Left lung (tissue), 10 donors: Measurements from ENCODE around the gene ABHD16A. TPM values are rescaled to one million over a fixed set of nuclear protein-coding genes. Genes with fewer than 3 reads are reported as not detected.

Experiments used
- ATAC-seq: fragments of 200-7000 bp; cut with Tn5 transposase; one replicate; pipeline ENCODE4 v1.9.1; 2020; ENCODE audit warnings: moderate library complexity
- DNase-seq, 4 donors: peaks; one replicate each; pipeline ENCODE4 v3.0.0-alpha.2; 2013 to 2020
- H3K27ac ChIP-seq, 2 donors: fragments of 200-600 bp; sonication (generic) in 1 of 2; one replicate each; pipeline versions ENCODE4 v1.5.0 to v1.8.0; 2020 to 2021
- H3K27me3 ChIP-seq, 2 donors: fragments of 200-600 bp; sonication (generic) in 1 of 2; one replicate each; pipeline versions ENCODE4 v1.5.0 to v1.8.0; 2020 to 2021
- H3K36me3 ChIP-seq, 2 donors: fragments of 200-600 bp; sonication (generic) in 1 of 2; one replicate each; pipeline versions ENCODE4 v1.5.0 to v1.8.0; 2020 to 2021
- H3K4me1 ChIP-seq, 2 donors: fragments of 200-600 bp; one replicate each; pipeline ENCODE4 v1.8.0; 2021
- H3K4me3 ChIP-seq, 2 donors: fragments of 200-600 bp; sonication (generic) in 1 of 2; one replicate each; pipeline versions ENCODE4 v1.5.0 to v1.8.0; 2020 to 2021; ENCODE audit warnings: mild to moderate bottlenecking in 1 of 2
- H3K9me3 ChIP-seq, 2 donors: fragments of 200-600 bp; sonication (generic) in 1 of 2; one replicate each; pipeline versions ENCODE4 v1.5.0 to v1.8.0; 2020 to 2021
- intact Hi-C, 2 donors: fragments of 100-400 bp; cut with DNase I; formaldehyde crosslinking; loops; one replicate each; pipeline versions ENCODE4 v1.11.2 to v1.14.2; 2022
- polyA plus RNA-seq, 6 donors: library from polyadenylated mRNA; unstranded; fragments of 120-200 nt; gene quantifications; one replicate each; pipeline ENCODE4 v1.2.1, GENCODE V29; 2013; ENCODE audit not compliant: insufficient read length in 6 of 6
- total RNA-seq, 2 donors: library from RNA; stranded (reverse); fragmentation: NEBNext Ultra II Directional; extraction: Animal tissue kit (Norgen Biotek cat#: 25700); gene quantifications; one replicate each; pipeline ENCODE4 v1.2.1, GENCODE V29; 2021
- TF ChIP-seq, protein P1 (sequence below), 2 donors: fragments of 200-600 bp; sonication (generic) in 1 of 2; IDR thresholded peaks; one replicate each; pipeline versions ENCODE4 v1.5.0 to v1.8.0; 2021; ENCODE audit warnings: antibody characterized with exemption in 2 of 2
- donor health status: DM: no; HTN: yes; CAD: no.
- donor health status: DM: no; HTN: no; CAD: no.

Gene ABHD16A
- total and polyA plus RNA-seq, 8 donors, result 53.6 to 63.9 (median 58.1) TPM

DNA sequence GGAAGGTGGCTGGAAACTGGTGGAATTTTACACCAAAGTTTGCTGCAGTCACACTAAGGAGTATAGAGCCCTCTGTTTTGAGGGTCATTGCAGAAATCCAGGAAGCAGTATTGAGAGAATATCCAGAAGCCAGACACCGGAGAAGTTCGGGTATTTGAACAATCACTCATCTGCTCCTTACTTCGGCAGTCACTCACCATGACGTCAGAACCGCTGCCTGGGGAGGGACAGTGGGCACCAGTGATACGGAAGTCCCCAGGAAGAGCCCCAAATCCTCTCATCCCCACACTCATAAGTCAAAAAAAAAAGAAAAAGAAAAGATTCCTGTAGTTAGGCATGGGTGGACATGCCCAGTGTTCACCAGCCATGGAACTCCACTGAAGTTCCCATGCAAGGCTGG is 26.2 kb downstream of the ABHD16A start:
- intact Hi-C loops, result loop anchor here in 1 of 2 donors (10.0 kb wide), 2 partner anchors 188 to 278 kb away; partner anchors contain the start of genes NELFE, NEU1 and SKIC2
- H3K36me3 ChIP-seq, result peaks cover 0 to 22% of the 10 kb centered on the region in 2 donors

DNA sequence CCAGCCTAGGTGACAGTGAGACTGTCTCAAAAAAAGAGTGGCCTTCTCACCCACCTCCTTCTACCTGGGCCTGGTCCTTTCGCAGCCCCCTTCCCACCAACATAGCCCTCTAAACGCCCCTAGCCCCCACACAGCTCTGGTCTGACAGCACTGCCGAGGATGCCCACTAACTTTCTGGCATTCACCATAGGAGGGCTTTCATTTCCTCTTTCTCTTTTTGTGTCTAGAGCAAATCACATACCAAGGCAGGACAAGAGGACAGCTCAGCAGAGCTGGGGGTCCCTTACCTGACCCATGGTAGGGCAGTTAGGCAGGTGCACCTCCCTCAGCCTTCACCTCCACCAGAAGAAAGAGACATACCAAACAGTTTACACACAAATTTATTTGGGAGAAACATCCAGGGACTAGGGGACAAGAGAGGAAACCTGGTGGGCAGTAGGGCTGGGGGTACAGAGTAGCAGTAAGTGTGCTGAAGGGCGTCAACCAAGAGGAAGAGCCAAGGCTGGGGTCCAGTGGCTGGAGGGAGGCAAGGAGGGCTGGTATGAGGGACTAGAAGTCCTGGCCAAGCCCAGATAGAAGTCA is 26.7 kb downstream of the ABHD16A start:
- H3K4me1 ChIP-seq, result peaks cover 5 to 13% of the 10 kb centered on the region in 2 donors
- ATAC-seq, result no peak
- TF ChIP-seq, protein P1, sequence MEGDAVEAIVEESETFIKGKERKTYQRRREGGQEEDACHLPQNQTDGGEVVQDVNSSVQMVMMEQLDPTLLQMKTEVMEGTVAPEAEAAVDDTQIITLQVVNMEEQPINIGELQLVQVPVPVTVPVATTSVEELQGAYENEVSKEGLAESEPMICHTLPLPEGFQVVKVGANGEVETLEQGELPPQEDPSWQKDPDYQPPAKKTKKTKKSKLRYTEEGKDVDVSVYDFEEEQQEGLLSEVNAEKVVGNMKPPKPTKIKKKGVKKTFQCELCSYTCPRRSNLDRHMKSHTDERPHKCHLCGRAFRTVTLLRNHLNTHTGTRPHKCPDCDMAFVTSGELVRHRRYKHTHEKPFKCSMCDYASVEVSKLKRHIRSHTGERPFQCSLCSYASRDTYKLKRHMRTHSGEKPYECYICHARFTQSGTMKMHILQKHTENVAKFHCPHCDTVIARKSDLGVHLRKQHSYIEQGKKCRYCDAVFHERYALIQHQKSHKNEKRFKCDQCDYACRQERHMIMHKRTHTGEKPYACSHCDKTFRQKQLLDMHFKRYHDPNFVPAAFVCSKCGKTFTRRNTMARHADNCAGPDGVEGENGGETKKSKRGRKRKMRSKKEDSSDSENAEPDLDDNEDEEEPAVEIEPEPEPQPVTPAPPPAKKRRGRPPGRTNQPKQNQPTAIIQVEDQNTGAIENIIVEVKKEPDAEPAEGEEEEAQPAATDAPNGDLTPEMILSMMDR (IDR thresholded peaks at IDR 0.05), result no peak
- H3K9me3 ChIP-seq, result no peaks in the 10 kb centered on the region
- no peaks in the 10 kb centered on the region for H3K27me3 ChIP-seq
- H3K4me3 ChIP-seq, result no peak overlapping the region
- DNase-seq, result no peak
- intact Hi-C loops, result loop anchor here in 1 of 2 donors (10.0 kb wide), 2 partner anchors 188 to 278 kb away; partner anchors contain the start of genes NELFE, NEU1 and SKIC2
- peaks cover 0 to 27% of the 10 kb centered on the region in 2 donors for H3K36me3 ChIP-seq
- no peak overlapping the region for H3K27ac ChIP-seq

More for the DNA sequence above, 26.2 kb downstream of the ABHD16A start:
- no peaks in the 10 kb centered on the region for H3K9me3 ChIP-seq
- DNase-seq, result no peak
- TF ChIP-seq, protein P1 (IDR thresholded peaks at IDR 0.05), result no peak
- H3K27ac ChIP-seq, result no peak overlapping the region
- no peaks in the 10 kb centered on the region for H3K27me3 ChIP-seq
- no peak for ATAC-seq
- no peak overlapping the region for H3K4me3 ChIP-seq
- peaks cover 5 to 18% of the 10 kb centered on the region in 2 donors for H3K4me1 ChIP-seq

DNA sequence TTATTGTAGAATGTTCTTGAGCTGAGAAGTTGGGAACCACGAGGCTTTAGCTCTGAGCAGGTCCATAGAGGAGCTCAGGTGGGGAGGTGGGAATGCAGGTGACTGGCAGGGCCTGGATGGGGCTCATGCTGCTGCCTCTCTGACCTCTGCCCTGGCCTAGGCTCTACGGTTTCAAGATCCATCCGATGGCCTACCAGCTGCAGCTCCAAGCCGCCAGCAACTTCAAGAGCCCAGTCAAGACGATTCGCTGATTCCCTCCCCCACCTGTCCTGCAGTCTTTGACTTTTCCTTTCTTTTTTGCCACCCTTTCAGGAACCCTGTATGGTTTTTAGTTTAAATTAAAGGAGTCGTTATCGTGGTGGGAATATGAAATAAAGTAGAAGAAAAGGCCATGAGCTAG is 33.4 kb downstream of the ABHD16A start, which contains the start of gene LY6G5B:
TSS of gene LY6G5B (plus strand) at position 301 of the 400 bp plus-strand sequence. CDS start 975 bp downstream, outside the sequence.
- DNase-seq, result no peak
- Histone ChIP-seq H3K4me3 (no peak within 1 kb of the TSS), H3K27me3 (no peaks in the 10 kb centered on the region), H3K9me3 (no peaks in the 10 kb centered on the region), H3K27ac (no peak within 1 kb of the TSS), H3K4me1 (peaks cover 6 to 24% of the 10 kb centered on the region in 2 donors), H3K36me3 (peaks cover 0 to 73% of the 10 kb centered on the region in 2 donors)
- TF ChIP-seq, protein P1 (IDR thresholded peaks at IDR 0.05), result no peak
- ATAC-seq, result no peak
- intact Hi-C loops, result loop anchor here in 1 of 2 donors (10.0 kb wide), 2 partner anchors 195 to 285 kb away; partner anchors contain the start of genes NELFE, NEU1 and SKIC2

DNA sequence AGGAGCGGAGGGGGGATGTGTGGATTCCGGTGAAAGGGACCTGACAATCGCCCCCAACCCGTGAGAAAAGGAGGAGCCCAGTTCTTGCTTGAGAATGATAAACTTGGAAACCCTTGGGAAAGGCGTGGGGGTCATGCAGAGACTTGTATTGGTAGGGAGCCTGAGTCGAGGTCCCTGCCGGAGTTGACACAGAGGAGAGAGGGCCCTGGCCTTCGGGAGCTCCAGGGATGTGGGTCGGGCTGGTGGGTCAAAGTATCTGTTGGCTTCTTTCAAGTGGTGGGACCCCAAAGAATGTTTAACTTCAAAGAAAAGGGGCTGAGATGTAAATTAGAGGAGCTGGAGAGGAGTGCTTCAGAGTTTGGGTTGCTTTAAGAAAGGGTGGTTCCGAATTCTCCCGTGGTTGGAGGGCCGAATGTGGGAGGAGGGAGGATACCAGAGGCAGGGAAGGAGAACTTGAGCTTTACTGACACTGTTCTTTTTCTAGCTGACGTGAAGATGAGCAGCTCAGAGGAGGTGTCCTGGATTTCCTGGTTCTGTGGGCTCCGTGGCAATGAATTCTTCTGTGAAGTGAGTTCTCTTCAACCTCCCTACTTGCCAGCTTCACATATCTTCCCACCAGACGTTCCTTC is 36.7 kb downstream of the ABHD16A start:
- peak overlapping the region; percentile 57 to 66 for H3K4me3 ChIP-seq
- ATAC-seq (no peak), DNase-seq (no peak)
- H3K27ac ChIP-seq, result peak overlapping the region; percentile 93 to 94
- H3K36me3 ChIP-seq, result peaks cover 0 to 69% of the 10 kb centered on the region in 2 donors
- H3K27me3 ChIP-seq, result no peaks in the 10 kb centered on the region
- H3K4me1 ChIP-seq, result peaks cover 19 to 51% of the 10 kb centered on the region in 2 donors
- TF ChIP-seq, protein P1 (IDR thresholded peaks at IDR 0.05), result no peak
- no peaks in the 10 kb centered on the region for H3K9me3 ChIP-seq
- intact Hi-C loops, result no loop called here
